HG03103 (cell line): ENCODE measurements around the gene AGO4.
"Not testable (repeated sequence)": the region's sequence is repeated elsewhere in the genome, so short reads cannot be mapped to it uniquely, and the experiment has no call there.

Experiments used
- ATAC-seq: cut with Tn5 transposase; IDR thresholded peaks from one replicate; pipeline ENCODE4 v1.9.1; 2021; ENCODE audit warnings: low read depth; ENCODE audit not compliant: unreplicated experiment

AGO4 gene

GRCh38 chr1:35807614-35808449 is at the start of gene AGO4:
Gene AGO4 (plus strand): TSS chr1:35808016. CDS start chr1:35808417, 401 bp downstream.
- ATAC-seq = no peak

DNA sequence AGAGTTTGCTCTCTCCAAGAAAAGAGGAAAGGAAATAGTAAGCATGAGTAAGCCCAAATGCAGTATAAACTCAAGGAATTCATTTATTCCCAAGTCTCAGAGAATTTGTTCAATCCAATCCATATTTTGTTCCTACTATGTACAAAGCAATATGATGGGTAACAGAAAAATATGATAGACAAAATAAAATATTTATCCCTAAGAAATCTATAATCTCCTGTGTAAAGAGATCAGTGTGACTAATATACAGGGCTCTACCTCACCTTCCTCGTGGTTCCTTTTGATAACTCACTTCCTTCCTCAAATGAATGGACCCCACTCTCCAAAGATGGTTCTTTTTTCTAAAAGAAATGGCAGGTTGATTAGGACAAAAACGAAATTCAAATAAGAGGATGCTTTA is 45.7 kb upstream of the AGO4 start:
- ATAC-seq = no peak

DNA sequence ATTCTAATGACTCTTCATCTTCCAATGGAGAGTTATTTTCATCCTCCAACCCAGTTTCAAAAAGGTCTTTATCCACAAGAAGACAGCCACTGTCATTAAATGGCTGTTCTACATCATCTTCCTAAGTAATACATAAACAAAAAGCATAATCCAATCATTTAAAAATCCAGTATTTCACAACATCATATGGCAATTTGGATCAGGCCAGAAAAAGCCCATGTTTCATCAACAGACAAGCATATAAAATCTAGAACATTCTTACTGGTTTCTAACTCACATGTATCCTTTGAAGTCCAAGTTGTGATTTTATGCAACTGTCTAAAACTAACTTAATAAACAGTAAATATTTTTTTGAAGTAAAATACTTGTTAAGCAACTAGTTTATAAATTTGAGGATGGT is 44.6 kb upstream of the AGO4 start:
- no peak for ATAC-seq

DNA sequence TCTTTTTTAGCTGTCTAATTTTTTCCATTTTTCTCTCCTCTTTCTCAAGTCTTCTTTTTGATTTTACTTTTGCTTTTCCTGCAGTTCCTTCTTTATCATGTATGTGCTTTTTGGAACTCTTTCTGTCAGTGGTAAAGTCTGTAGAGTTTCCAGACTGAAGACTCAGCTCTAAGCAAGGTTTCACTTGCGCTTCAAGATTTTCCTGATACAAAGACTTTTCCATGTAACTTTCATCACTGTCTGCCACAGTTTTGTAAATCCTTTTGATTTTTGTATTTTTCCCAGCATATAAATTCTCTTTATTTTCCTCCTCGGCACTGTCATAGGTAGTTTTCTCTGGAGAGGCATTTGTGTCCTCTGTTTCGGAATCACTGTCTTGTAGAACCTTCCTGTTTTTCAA is 43.5 kb upstream of the AGO4 start:
- no peak for ATAC-seq

- ATAC-seq = no peak
Observed at GRCh38 chr1:35768350-35769187, 39.2 kb upstream of the AGO4 start.

GRCh38 chr1:35769188-35769758 is 38.5 kb upstream of the AGO4 start:
- peak; percentile 71 for ATAC-seq

- ATAC-seq = no peak
Observed at GRCh38 chr1:35773711-35774110, 34.1 kb upstream of the AGO4 start.

- not testable (repeated sequence) for ATAC-seq
Observed at GRCh38 chr1:35776172-35776571, 31.6 kb upstream of the AGO4 start.

DNA sequence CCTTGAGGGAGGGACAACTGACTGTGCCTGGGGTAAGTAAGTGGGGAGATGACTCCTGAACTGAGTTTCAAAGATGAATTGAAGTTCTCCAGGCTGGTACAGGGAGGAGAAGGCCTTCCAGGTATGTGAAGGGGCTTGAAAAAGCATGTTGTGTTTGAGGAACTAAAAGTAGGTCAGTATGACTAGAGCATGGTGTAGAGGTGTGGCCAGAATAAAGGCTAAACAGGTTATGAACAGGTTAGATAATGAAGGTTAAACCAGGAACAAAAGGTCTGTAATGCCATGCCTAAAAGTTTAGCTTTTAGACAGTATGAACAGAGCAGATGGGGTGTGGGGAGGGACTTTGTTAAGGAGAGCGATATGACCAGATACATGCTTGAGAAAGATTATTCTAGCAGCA is 30.7 kb upstream of the AGO4 start:
- no peak for ATAC-seq

DNA sequence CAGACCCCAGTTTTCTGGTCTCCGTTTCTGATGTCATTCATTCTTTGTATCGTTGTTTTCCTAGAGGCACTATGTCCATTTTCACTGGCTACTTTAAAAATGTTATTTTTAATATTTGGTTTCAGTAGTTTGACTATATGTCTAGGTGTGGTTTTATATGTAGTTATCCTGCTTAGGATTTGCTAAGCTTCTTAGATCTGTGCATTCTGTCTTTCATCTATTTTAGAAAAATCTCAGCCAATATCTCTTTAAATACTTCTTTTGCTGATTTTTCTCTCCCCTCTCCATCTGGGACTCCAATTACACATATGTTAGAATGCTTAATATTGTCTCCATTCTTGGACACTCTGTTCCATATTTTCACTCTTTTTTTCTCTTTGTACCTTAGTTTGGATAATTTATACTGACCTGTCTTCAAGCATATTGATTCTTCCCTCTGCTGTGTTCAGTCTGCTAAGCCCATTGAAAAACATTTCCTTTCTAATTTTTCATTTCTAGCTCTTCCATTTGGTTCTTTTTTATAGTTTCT is 24.7 kb upstream of the AGO4 start:
- ATAC-seq = no peak

- ATAC-seq = not testable (repeated sequence)
Observed at GRCh38 chr1:35784364-35784763, 23.5 kb upstream of the AGO4 start.

DNA sequence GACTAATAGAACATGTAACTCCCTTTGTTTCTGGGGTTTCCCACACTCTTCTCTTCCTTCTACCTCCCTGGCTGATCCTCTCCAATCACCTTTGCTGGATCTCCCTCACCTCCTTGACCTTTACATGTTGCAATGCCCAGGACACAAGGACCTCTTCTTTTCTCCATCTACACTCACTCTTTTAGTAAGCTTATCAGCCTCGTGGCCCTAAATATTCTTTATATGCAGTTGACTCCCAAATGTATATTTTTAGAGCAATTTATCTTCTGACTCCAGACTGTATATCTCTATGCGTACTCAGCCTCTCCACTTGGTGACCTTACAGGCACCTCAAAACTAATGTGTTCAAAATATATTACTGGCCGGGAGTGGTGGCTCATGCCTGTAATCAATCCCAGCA is 19.7 kb upstream of the AGO4 start:
- no peak for ATAC-seq

DNA sequence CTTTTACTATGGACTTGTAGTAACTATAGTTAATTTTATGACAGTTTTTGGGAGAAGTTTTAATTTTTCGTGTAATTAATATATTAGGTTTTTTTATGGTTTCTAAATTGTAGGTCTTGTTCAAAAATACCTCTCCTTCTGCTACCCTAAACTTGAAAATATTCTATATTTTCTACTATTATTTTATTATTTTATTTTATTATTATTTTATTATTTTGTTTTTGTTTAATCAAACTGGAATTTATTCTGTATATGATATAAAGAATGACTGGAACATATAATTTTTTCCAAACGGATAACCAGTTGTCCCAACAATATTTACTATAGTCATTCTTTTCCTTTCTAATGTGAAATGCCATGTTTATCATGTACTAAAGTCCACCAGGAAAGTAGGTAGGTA is 17.1 kb upstream of the AGO4 start:
- no peak for ATAC-seq

GRCh38 chr1:35795295-35795694 is 12.5 kb upstream of the AGO4 start:
- no peak for ATAC-seq

DNA sequence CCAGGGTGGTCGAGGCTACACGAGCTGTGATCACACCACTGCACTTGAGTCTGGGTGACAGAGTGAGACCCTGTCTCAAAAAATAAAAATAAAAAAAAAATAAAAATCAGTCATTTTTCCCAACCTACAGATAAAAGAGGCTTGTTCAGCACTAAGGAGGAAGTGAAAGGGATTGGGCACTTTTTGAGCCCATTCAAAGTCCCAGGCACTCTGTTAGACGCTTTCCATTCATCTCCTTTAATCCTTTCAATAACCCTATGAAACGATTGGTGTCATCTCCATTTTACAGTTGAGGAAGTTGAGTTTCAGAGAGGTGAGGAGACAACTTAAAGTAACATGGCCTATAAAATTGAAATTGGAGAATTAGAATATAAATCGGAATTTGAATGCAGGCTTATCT is 10.4 kb upstream of the AGO4 start:
- no peak for ATAC-seq

DNA sequence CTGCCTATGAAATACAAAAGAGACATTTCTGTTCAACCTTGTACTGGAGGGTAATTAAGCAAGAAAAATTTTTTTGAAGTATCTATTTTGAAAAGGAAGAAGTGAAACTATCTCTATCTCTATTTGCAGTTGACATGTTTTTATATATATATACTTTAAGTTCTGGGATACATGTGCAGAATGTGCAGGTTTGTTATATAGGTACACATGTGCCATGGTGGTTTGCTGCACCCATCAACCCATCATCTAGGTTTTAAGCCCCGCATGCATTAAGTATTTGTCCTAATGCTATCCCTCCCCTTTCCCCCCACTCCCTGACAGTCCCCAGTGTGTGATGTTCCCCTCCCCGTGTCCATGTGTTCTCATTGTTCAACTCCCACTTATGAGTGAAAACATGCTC is 9.8 kb upstream of the AGO4 start:
- not testable (repeated sequence) for ATAC-seq

GRCh38 chr1:35800167-35800887 is 7.5 kb upstream of the AGO4 start:
- not testable (repeated sequence) for ATAC-seq

DNA sequence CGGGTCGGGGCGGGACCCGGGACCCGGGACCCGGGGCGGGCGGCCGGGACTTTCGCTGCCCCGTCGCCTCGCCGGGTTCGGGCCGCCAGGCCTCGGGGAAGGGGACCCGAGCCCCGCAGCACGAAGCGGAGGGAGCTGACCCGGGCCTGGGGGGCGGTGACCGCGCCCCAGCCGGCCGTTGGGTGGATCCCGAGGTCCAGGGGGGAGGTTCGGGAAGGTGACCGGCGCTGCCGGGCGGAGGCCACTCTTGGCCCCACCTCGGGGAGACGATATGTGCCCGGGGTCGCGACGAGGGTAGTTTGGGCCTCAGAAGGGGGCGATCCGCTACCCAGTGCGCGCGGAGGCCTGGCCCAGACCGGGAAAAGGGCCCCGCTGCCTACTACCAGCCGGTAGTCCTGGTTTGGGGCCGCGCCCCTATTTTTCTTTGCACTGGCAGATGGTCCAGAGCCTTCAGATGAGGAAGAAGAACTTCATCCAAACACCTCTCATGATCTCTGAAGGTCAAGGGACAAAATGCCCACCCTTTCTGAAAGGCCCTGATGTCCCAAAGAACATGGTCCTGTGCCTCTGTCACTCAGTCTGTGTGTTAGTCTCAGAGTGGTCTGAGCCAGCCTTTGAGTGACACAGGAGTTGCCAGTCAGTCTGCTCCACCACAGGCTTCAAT is 766 bp downstream of the AGO4 start:
- ATAC-seq = no peak

- no peak for ATAC-seq
Observed at GRCh38 chr1:35809114-35810095, 1.6 kb downstream of the AGO4 start.
